Endothelial cell of hepatic sinusoid (primary cell): ENCODE results near the gene WWOX.

Experiments
- in situ Hi-C: cut with HindIII; loops from 2 replicates; pipeline ENCODE4 v1.10.0; 2017; ENCODE audit warnings: low sequenced_read_pairs

Gene WWOX

DNA sequence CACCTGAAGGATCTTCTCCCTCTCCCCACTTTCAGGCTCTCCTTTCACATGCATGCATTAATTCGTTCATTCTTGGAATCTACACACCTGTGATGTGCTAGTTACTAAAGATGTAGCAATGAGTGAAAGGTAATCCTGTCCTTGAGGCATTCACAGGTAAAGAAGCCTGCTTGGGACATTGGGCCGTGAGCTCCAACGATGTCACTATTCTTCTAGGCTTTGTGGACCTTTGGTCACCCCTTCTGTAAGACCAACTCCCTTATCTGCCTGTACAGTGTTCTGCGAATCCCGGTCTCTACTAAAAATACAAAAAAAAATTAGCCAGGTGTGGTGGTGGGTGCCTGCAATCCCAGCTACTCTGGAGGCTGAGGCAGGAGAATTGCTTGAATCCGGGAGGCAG, 892.5 kb downstream of the WWOX start:
- in situ Hi-C loops = no loop called here

DNA sequence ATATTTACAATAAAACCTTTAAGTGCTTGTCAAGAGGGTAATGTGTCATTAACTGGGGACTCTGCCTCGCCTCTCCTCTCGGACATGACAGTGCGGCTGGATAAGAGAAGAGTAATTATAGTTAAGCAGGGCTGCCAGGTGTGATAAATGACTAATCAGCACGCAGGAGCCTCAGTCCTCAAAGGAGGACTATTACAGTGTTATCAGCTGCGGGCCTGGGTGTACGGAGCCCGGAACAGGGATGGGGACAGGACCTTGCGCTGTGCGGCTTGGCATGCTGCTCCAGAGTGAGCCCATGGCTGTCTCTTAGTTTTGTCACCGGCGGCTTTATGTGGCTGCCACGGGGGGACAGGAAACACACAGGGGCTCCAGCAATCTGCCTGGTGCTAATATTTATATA, 893.9 kb downstream of the WWOX start:
- in situ Hi-C loops = no loop called here

DNA sequence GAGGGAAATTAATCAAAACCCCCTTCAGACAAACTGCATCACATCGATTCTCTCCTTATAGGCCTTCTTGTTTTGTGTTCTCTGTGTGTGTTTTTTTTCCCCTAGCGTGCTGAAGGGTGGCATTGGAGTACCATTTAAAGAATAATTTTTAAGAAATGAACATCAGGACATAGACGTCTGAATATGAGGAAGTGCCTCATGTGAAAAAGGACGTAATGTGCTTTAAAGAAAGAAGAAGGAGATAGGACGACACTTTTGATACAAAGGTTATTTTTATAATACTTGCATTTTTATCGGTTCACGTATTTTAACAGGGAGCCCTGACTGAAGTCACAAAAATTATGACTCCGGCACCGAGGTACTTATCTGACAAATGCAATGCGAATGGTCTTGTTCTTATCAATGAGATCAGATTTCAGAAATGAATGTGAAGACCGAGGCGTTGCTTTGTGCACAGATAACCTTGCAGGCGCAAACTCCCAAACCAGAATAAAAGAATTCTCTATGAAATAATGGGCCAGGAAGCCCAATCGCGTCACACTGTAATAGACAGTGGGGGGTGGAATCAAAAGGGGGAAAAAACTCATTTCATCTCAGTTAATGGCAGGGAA, 894.8 kb downstream of the WWOX start:
- in situ Hi-C loops = no loop called here

DNA sequence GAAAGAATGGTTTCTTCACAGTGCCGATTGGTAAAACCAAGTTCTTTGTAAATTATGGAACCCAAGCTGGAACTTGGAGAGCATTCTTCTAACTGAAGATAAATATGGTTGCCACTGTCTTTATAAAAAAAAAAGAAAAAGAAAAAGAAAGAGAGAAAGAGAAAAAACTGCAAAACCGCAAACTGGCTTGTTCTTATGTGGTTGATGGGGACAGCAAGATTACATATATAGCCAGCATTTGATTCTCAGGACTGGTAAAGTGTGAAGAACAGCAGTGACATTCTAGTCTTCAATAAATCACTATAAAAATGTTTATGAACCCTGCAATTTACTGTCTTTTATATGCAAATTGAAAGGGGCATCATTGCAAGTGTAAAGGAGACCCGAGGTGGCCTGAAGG, 896.0 kb downstream of the WWOX start:
- in situ Hi-C loops = no loop called here

DNA sequence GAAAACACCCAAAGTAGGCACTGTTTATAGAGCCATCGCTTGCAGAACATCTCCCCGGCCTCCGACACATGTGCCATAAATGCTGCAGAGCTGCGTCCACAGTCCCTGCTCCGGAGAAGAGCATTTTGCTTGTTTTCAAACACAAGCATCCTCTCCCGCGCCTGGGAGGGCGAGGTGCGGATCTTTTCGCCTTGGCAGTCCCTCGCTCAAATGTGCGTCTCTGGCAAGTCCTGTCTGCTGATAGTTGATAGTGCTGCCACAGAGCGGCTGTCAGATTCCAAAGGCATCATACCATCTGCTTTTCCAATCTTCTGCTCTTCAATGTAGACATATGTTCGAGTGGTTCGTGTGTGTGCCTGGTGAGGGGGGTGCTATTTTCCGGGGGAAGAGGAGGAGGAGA, 897.3 kb downstream of the WWOX start:
- in situ Hi-C loops = no loop called here

DNA sequence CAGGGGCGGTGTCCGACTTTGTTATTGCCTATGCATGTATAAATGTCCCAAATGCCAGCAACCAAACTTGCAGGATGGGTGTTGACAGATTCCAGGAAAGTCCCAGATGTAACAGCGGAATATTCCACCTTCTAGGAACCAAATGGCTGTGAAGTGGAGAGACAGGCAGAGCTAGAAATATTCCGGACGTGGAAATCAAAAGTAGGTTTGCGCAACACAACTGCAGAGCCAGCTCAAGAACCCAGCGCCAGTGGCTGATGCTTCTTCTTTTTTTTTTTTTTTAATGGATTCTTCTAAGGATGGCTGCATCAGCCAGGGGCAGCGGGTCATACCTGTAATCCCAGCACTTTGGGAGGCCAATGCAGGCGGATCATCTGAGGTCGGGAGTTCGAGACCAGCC, 899.4 kb downstream of the WWOX start:
- in situ Hi-C loops = no loop called here

DNA sequence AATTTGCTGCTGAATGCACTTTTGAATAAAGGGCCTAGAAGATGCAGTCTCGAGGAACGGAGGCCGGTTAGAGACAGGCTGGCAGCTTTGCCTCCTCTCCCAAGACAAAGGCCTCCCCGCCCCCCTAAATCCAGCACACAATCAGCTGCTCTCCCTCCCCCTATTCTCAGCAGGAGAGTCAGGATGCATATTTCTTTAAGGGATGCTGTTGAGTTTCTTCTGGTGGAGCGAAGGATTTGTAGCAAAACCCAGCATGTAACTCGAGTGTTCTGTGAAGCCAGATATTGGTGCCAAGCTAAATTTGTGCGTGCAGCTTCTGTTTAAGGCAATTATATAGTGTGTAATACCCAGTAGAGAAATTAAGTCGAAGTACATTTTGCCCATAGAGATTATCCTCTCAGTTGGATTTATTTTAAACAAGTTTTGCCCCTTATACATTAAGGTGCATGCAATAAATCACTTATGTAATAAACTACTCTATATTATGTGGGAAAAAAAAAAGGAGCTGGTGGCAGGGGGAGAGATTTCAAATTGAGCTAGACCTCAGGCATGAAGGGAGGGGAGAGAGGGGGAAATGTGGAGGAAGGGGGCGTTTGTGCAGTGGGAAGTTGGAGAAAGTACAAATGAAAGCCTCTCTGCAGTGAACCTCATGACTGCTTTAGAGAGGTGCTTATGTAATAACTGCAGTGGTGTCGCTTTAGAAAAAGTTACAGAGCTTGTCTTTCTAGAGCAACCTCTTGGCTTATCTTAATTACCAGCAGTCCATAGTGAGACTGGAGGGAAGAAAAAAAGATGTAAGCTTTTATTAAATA, 901.9 kb downstream of the WWOX start:
- in situ Hi-C loops = no loop called here

DNA sequence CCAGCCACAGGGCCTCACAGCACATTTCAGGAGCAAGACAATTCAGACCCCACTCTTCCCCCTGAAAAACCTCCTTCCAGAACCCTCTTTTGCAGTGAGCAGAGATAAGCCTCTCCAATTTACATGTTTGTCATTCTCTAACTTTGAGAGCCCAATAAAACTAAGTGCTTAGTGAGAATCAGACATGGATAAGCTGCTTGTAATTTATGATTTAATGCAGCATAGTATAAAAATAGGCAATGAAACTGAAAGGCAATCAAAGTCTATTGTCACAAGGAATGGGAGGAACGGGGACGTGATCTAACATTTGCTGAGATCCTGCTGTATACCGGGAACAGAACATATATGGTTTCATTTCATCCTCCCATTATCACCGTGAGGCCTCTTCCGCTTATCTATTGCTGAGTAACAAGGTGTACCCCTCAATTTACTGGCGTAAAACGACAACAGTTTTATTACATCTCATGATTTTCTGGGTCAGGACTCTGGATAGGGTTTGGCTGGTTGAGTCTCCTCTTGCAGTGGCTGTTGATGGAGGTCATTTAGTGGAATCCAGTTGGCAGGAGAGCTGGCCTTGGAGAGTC, 903.7 kb downstream of the WWOX start:
- in situ Hi-C loops = no loop called here

DNA sequence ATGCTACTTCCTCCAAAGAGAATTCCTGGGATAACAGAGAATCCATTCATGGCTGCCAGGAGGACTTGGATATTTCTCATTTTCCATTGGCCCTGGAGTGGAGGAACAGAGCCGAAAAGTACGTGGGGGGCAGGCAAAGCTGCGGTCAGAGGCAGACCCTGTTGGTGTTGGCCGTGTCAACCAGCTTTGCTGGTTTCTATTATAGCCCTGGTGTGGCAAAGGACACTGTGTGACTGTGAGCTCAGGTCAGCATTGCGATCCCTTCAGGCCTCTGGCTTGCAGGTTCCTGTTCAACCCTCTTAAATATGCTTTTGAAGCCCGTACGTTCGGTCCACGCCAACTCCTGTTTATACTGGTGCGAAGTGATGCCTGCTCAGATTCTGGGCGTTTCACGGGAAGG, 904.9 kb downstream of the WWOX start:
- in situ Hi-C loops = no loop called here

DNA sequence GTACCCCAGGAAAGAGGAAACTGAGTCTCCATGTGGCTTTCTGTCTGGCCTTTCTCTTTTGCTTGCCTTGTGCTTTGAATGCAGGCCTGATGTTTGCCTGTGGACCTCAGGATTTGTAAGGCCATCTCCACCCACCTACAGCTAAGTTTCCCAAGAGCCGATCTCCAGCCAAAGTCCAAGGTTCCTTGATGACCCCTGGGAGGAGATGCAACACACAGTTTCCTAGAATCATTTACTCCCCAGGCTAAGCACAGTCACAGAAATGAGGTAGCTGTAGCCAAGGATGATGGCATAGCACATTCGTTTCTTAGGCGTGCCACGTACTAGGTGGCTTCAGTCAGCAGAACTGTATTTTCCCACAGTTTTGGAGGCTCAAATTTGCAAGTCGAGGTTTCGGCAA, 905.6 kb downstream of the WWOX start:
- in situ Hi-C loops = no loop called here

DNA sequence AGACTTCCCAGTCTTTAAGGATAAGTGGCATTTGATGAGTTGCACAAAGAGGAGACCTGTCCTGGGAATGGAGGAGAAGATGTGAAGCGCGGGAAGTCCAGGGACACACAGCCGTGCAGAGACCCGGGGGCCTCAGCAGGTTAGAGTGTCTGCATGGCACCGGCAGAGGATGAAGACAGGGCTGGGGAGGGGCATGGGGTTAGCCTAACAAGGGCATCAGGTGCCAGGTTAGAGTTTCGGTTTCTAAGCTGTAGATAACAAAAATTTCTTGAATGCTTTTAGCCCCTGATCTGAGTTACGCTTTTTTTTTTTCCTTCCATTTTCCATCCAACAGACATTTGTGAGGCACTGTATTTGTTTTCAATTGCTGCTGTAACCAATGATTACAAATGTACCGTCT, 906.8 kb downstream of the WWOX start:
- in situ Hi-C loops = no loop called here

DNA sequence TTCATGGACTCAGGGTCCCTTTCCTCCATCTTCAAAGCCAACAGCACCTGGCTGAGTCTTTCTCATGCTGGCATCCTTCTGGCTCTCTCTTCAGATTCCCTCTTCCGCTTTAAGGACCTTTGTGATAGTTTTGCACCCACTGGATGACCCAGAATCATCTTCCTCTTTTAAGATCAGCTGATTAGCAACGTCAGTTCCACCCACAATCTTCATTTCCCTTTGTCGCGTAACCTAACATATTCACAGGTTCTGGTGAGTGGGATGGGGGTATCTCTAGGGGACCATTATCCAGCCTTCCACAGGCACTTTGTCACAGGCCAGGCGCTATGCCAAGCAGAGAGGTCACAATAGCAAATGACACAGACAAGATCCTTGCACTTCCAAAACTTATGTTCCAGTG, 907.3 kb downstream of the WWOX start:
- in situ Hi-C loops = no loop called here

DNA sequence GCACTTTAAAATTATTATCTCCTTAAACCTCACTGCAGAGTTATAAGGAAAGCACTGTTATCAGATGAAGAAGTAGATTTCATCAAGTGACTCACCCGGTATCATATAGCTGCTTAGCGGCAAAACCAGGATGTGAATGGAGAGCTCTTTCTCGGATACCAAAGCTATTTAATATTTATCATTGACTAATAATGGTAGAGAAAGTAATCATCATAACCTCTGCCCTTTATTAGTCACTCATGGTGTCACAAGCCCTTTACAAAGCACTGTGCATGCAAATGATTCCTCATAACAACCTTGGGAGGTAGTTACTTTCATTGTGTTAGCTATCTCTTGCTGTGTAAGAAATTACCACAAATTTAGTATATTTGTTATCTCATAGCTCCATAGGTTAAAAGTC, 908.2 kb downstream of the WWOX start:
- in situ Hi-C loops = no loop called here

DNA sequence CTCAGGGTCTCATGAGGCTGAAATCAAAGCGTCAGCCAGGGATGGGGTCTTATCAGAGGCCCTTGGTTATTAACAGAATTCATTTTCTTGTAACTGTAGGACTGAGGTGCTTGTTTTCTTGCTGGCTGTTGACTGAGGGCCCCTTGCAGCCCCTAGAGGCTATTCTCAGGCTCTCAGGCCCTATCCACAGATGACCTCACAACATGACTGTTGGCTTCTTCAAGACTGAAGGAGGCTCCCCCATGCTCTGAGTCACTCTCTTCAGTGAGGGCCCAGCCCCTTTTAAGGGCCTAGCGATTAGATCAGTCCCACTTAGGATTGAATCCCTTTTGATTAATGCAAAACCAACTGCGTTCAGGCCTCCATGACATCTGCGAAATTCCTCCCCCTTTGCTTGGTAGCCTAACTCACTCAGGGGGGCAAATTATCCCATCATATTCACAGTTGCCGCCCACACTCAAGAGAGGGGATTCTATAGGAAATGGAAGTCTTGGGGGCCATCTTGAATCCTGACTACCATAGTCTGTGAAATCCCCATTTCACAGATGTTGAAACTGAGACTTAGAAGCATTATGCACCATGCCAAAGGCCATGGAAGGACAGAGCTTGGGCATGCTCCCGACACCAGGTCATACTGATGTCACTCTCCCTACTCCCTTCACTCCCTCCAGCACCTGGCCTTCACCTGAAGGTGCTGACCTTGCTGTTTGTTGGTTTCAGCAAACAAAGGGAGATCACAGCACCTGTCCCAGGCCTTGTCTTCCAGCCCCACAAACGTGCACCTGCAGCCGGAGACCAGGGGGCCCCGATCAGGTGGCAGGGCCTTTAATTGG, 908.8 kb downstream of the WWOX start:
- in situ Hi-C loops = no loop called here

DNA sequence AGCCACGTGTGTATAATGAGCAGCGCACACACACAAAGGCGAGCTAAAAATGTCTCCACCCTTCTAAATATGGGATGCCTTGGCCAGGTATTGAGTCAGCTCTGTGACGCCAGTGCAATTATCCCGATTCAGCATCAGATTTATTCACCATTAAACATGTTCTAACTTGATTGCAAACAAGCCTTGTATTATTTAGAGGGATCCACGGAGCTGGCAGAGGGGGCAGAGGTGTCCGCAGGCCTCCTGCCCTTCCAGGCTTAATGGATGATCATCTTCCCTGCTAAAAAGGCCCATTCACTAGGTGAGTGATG, 909.4 kb downstream of the WWOX start:
- in situ Hi-C loops = no loop called here

DNA sequence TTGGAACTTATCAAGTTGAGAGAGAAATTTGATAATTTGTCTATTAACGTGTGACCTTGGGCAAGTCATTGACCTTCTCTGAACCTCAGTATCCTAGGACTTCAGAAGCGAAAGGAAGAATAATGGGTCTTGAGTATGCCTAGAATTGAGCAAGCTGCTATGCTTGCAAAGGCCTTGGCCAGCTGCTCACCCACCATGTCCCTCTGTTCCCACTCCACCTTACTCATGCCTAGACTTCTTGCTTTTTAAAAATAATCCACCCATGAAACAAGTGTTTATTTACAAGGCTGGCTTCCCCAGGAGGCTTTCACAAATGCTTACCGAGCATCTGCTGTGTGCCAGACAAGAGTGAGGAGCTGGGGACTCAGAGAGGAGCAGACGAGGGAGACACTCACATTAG, 910.4 kb downstream of the WWOX start:
- in situ Hi-C loops = no loop called here

DNA sequence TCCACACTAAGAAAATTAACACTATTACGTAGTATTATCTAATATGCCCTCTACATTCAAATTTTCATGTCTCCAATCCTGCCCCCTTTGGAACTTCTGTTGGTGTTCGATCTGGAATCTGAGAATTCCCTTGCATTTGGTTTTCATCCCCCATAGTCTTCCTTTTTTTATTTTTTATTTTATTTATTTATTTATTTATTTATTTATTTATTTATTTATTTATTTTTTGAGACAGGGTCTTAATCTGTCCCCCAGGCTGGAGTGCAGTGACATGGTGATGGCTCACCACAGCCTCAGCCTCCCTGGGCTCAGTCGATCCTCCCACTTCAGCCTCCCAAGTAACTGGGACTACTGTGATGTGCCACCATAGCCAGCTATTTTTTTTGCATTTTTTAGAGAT, 911.8 kb downstream of the WWOX start:
- in situ Hi-C loops = no loop called here

DNA sequence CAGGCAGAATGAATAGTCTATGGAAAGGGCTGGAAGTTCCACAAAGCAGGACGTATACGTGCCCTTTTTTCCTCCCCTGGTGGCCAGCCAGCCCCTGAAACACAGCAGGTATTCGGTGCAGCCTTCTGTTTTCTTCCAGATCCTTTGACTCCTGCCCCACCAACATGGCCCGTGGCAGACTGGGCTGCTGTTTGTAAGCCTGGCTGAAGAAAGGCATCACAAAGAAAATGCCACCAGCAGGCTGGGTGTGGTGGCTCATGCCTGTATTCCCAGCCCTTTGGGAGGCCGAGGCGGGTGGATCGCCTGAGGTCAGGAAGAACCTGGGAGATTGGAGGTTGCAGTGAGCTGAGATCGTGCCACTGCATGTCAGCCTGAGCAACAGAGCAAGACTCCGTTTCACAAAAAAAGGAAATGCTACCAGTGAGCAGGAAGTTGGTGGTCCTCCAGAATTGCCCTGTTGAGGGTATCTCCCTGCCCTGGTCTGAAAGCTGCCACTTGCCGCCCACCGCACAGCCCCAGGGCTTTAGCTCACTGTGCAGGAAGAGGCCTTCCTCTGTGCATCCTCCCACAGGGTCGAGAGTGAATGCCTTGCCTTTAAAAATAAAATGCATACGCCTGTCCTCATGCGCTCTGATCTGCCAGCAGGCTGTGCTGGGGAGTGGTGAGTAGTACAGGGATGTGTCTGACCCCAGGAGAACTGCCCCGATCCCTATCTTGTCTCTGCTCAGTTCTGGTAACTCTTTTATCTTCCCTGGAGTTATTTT, 913.4 kb downstream of the WWOX start:
- in situ Hi-C loops = no loop called here

DNA sequence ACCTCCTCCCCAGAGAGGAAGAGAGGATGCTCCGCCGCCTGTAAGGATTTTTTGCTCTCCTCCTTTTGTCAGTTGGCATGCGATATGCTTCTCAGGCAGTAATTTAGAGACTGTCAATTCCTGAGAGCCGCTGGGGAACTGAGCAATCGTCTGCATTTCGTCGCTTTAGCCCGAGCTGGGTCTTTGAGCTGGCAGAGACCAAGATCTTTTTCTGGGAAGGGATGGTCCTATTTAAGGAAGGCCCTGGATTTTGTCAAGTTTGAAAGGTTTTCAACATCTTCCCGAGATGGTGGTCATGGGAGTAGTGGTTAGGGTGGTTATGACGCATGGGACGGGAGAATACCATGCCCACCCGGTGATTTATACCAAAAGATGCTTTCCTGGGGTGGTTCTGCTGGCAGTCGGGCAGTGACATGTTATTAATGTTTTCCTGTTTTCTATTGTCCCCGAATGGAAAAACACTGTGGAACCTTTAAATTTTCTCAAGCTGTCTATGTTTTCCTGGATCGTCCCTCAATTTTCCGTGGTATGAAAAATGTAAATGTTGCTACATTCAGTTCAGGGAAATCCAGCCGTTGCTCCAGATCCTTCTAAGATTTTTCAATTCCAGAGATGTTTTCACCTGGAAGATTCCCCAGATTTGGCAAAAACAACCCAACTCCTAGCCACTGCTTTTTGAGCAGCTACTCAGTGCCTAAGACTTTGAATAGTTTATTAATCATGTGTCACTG, 914.6 kb downstream of the WWOX start:
- in situ Hi-C loops = no loop called here

DNA sequence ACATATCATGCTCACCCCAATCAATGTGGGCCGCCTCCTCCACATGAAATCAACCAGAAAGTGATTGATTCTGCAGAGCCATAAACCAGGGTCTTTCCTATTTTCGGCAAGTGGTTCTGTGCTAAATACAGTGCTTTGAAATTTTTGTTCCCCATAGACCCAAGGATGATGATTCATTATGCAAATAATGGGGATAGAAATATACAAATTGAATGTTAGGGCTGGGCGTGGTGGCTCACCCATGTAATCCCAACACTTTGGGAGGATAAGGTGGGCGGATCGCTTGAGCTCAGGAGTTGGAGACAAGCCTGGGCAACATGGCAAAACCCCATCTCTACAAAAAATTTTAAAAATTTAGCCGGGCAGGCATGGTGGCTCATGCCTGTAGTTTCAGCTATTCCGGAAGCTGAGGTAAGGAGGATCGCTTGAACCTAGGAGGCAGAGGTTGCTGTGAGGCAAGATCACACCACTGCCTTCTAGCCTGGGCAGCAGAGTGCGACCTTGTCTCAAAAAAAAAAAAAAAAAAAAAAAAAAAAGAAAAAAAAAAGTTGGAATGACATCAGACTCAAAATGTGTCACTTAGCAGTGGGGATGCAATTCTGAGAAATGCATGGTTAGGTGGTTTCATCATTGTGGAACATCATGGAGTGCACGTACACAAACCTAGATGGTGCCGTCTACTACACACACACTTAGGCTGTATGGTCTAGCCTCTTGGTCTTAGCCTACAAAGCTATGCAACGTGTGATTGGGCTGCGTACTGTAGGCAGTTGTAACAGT, 919.4 kb downstream of the WWOX start:
- in situ Hi-C loops = no loop called here
